BE2C (cell line): ENCODE results near the gene CHRNA10.

Experiments used
- DNase-seq: peaks from one replicate; pipeline ENCODE4 v3.0.0-alpha.2; 2020
- H3K27me3 ChIP-seq: fragments of 250-450 bp; sonication (Bioruptor Pico); 2 replicates; pipeline ENCODE4 v1.5.1; 2020; ENCODE audit warnings: mild to moderate bottlenecking
- H3K36me3 ChIP-seq: fragments of 250-450 bp; sonication (Bioruptor Pico); 2 replicates; pipeline ENCODE4 v1.5.1; 2020; ENCODE audit warnings: mild to moderate bottlenecking
- H3K4me1 ChIP-seq: fragments of 250-450 bp; sonication (Bioruptor Pico); 2 replicates; pipeline ENCODE4 v1.5.1; 2020
- H3K4me3 ChIP-seq: 2 replicates; pipeline ENCODE4 v1.5.1; 2011; ENCODE audit warnings: low read depth, low read length
- H3K9me3 ChIP-seq: fragments of 250-450 bp; sonication (Bioruptor Pico); 2 replicates; pipeline ENCODE4 v1.5.1; 2020
- TF ChIP-seq, protein P1 (sequence below): IDR thresholded peaks from 2 replicates; pipeline ENCODE4 v1.5.1; 2012; ENCODE audit warnings: mild to moderate bottlenecking, low read depth, low read length

CHRNA10 gene

DNA sequence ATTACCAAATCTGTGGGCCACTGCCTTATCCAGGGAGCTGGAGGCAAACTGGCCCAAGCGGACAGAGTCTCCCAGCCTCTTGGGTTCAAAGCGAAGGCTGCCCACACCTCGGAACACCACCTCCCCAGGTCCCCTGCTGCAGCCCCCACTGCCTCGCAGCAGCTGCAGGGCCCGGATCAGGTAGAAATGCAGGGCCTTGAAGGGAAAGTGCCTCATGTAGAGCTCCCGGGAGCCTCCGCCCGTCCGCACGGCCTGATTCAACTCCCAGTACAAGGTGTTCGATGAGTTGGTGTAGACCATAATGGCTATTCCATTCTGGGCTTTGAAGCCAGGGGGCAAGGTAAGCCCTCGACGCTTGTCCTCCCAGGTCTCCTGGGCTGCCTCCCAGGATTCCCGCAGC, 31.3 kb downstream of the CHRNA10 start:
- Histone ChIP-seq H3K9me3 (no peaks in the 10 kb centered on the region), H3K4me1 (no peaks in the 10 kb centered on the region), H3K27me3 (no peaks in the 10 kb centered on the region; the same call in 1 of the 2 replicates), H3K36me3 (no peaks in the 10 kb centered on the region), H3K4me3 (no peak overlapping the region)
- TF ChIP-seq, protein P1, sequence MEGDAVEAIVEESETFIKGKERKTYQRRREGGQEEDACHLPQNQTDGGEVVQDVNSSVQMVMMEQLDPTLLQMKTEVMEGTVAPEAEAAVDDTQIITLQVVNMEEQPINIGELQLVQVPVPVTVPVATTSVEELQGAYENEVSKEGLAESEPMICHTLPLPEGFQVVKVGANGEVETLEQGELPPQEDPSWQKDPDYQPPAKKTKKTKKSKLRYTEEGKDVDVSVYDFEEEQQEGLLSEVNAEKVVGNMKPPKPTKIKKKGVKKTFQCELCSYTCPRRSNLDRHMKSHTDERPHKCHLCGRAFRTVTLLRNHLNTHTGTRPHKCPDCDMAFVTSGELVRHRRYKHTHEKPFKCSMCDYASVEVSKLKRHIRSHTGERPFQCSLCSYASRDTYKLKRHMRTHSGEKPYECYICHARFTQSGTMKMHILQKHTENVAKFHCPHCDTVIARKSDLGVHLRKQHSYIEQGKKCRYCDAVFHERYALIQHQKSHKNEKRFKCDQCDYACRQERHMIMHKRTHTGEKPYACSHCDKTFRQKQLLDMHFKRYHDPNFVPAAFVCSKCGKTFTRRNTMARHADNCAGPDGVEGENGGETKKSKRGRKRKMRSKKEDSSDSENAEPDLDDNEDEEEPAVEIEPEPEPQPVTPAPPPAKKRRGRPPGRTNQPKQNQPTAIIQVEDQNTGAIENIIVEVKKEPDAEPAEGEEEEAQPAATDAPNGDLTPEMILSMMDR = no peak
- no peak for DNase-seq

DNA sequence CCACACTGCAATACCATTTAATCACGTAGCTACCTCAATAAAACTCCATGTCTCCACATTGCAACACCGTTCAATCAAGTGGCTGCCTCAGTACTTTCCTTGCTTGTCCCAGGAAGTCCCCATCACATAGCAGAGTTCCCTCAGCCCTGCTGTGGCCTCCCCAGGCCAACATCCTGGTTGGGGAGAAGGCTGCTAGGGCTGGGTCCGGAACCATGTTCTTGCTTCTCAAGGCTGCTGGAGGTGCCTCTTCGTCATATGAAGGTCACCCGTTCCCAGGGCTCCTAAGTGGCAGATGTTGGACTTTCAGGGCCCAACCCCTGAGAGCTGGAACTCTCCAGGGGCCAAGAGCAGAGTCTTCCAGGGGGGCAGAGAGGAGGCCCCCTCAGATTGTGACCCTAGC, 32.7 kb downstream of the CHRNA10 start:
- DNase-seq = no peak
- Histone ChIP-seq H3K27me3 (no peaks in the 10 kb centered on the region; the same call in 1 of the 2 replicates), H3K4me3 (no peak overlapping the region), H3K36me3 (no peaks in the 10 kb centered on the region), H3K9me3 (no peaks in the 10 kb centered on the region), H3K4me1 (no peaks in the 10 kb centered on the region)
- TF ChIP-seq, protein P1 = no peak

DNA sequence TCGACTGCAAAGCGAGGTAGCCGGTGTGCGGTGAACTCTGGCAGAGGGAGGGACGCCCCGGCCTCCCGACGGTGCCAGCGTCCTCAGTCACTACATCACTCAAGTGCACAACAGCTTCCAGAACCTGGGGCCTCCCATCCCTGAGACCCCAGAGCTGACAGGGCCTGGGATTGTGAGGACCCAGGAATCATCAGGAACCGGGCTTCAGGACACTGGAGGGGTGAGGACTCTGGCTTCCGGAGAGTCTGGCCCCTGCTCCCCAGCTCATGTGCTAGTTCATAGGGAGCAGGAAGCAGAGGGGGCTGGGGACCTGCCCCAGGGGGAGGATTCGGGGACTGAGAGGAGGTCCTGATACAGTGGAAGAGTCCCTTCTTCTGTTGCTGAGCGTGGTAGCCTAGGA, 34.0 kb downstream of the CHRNA10 start:
- Histone ChIP-seq H3K4me1 (no peaks in the 10 kb centered on the region), H3K27me3 (no peaks in the 10 kb centered on the region; the same call in 1 of the 2 replicates), H3K4me3 (no peak overlapping the region), H3K36me3 (no peaks in the 10 kb centered on the region), H3K9me3 (no peaks in the 10 kb centered on the region)
- TF ChIP-seq, protein P1 = no peak
- DNase-seq = no peak

DNA sequence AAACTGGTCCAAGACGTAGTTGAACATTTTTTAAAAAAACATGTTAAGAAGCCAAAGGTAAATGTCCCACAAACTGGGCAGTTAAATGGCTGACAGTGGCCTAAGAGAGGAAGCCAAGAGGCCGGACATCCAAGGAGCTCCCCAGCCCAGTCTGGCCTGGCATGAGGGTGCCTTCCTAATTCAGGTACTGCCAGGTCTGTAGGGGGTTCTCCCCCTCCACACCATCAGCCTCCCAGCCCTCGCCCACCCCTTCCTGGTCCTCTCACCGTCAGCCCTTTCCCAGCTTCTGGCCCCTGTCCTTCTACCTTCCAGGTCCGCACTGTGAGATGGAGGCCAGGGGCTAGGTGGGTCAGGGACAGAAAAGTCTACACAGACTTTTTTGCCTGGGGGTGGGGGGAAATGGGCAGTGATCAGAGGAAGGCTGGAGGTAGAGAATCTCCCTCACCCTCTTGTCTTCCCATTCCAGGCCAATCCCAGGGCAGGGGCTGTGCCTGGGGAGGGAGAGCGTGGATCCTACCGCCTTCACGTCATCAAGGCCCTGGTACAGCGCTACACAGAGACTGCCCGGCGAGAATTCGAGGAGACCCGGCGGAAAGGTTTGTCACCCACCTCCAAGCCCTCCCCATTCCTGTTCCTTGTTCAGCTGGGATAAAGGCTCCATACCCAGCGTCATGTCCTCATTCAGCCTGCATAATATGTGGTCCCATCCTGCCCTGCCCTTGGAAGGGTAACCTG, 35.4 kb downstream of the CHRNA10 start:
- Histone ChIP-seq H3K27me3 (no peaks in the 10 kb centered on the region), H3K9me3 (no peaks in the 10 kb centered on the region), H3K36me3 (no peaks in the 10 kb centered on the region), H3K4me3 (no peak overlapping the region), H3K4me1 (no peaks in the 10 kb centered on the region)
- no peak for DNase-seq
- TF ChIP-seq, protein P1 = no peak

DNA sequence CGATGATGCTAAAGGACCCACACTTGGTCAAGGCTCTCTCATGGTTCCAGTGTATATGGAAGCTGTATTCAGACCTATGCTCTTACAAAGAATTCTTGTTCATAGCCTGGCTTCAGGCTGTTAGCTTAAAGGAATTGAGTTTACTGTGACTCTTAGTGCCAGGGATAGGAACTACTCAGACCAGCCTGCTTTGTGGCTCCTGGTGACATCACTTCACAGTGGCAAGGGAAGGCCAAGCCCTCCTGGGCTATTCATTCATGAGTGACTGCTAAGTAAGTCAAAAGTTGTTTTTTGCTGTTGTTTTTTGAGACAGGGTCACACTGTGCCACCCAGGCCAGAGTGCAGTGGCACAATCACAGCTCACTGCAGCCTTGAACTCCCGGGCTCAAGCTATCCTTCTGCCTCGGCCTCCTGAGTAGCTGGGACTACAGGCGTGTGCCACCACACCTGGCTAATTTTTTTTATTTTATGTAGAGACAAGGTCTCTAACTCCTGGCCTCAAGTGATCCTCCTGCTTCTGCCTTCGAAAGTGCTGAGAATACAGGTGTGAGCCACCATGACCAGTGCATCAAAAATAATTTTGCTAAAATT, 39.0 kb downstream of the CHRNA10 start:
- Histone ChIP-seq H3K9me3 (no peaks in the 10 kb centered on the region), H3K4me3 (no peak overlapping the region), H3K4me1 (no peaks in the 10 kb centered on the region), H3K36me3 (no peaks in the 10 kb centered on the region), H3K27me3 (no peaks in the 10 kb centered on the region)
- no peak for DNase-seq
- TF ChIP-seq, protein P1 = no peak

DNA sequence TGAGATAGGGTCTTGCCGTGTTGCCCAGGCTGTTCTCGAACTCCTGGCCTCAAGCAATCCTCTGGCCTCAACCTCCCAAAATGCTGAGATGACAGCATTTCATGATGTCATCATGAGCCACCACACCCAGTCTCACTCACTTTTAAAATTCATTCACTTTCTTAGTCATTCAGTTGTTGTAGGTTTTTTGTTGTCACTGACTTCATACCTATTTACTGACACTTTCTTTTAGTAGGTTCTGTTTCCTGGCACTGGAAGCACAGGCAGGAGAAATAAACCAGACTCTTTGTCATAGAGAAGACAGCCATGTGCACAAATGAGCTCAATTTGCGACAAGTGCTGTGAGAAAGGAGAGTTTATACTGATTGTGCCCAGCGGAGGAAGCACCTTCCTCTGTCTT, 39.9 kb downstream of the CHRNA10 start:
- Histone ChIP-seq H3K9me3 (no peaks in the 10 kb centered on the region), H3K27me3 (no peaks in the 10 kb centered on the region), H3K36me3 (no peaks in the 10 kb centered on the region), H3K4me3 (no peak overlapping the region), H3K4me1 (no peaks in the 10 kb centered on the region)
- DNase-seq = no peak
- TF ChIP-seq, protein P1 = no peak
